A549 (cell line): ENCODE measurements around the gene TEX22.

Source experiments
- BHLHE40 ChIP-seq: IDR thresholded peaks from 2 replicates; pipeline ENCODE4 v1.6.1; 2012; ENCODE audit warnings: low read depth, low read length, inconsistent platforms
- CEBPB ChIP-seq, 2 experiments: fragments of >200 bp in 1 of 2; sonication (Bioruptor Twin) in 1 of 2; formaldehyde crosslinking in 1 of 2; IDR thresholded peaks; 2 replicates each; pipeline ENCODE4 v1.6.1; 2012 to 2016
- CHD4 ChIP-seq: fragments of 200-600 bp; sonication (generic); IDR thresholded peaks from 2 replicates; pipeline ENCODE4 v1.6.1; 2016; ENCODE audit warnings: antibody characterized with exemption, mild to moderate bottlenecking, borderline replicate concordance
- ESRRA ChIP-seq: fragments of 150-350 bp; IDR thresholded peaks from 2 replicates; pipeline ENCODE4 v1.6.1; 2014; ENCODE audit warnings: mild to moderate bottlenecking, low read length, borderline replicate concordance
- JUN ChIP-seq, 2 experiments: fragments of >200 bp; sonication (Bioruptor Twin); formaldehyde crosslinking; IDR thresholded peaks; 2 replicates in 1 of 2; 3 replicates in 1 of 2; pipeline ENCODE4 v1.6.1; 2016 to 2017
- MYC ChIP-seq: IDR thresholded peaks from 2 replicates; pipeline ENCODE4 v1.6.1; 2012; ENCODE audit warnings: mild to moderate bottlenecking, inconsistent platforms, low read length, improper control_type of control experiment, borderline replicate concordance
- NPAS2 ChIP-seq: fragments of 250-450 bp; sonication (Bioruptor Pico); IDR thresholded peaks from 2 replicates; pipeline ENCODE4 v1.8.0; 2022; ENCODE audit warnings: mild to moderate bottlenecking, moderate library complexity, borderline replicate concordance
- PHF8 ChIP-seq: fragments of 200-600 bp; sonication (generic); IDR thresholded peaks from 2 replicates; pipeline ENCODE4 v1.6.1; 2016; ENCODE audit warnings: low read depth, mild to moderate bottlenecking, antibody characterized with exemption, moderate library complexity, borderline replicate concordance
- POLR2A ChIP-seq: IDR thresholded peaks from 2 replicates; pipeline ENCODE4 v1.6.1; 2012; ENCODE audit warnings: mild to moderate bottlenecking, low read length
- RAD21 ChIP-seq, 2 experiments: fragments of >200 bp in 1 of 2; sonication (Bioruptor Twin) in 1 of 2; formaldehyde crosslinking in 1 of 2; IDR thresholded peaks in 1 of 2; conservative IDR thresholded peaks in 1 of 2; 2 replicates in 1 of 2; 3 replicates in 1 of 2; pipeline ENCODE4 v1.6.1; 2012 to 2018; ENCODE audit warnings: inconsistent platforms in 1 of 2
- RFX5 ChIP-seq: fragments of 450-650 bp; IDR thresholded peaks from 2 replicates; pipeline ENCODE4 v1.7.1; 2014; ENCODE audit warnings: antibody characterized with exemption, mild to moderate bottlenecking, moderate library complexity
- ZC3H11A ChIP-seq: fragments of 450-650 bp; IDR thresholded peaks from 2 replicates; pipeline ENCODE4 v1.6.1; 2014; ENCODE audit warnings: antibody characterized with exemption, mild to moderate bottlenecking
- TF ChIP-seq, protein P1 (sequence below): fragments of >200 bp; sonication (Bioruptor Twin); formaldehyde crosslinking; IDR thresholded peaks from 3 replicates; pipeline ENCODE4 v1.5.1; 2016

DNA sequence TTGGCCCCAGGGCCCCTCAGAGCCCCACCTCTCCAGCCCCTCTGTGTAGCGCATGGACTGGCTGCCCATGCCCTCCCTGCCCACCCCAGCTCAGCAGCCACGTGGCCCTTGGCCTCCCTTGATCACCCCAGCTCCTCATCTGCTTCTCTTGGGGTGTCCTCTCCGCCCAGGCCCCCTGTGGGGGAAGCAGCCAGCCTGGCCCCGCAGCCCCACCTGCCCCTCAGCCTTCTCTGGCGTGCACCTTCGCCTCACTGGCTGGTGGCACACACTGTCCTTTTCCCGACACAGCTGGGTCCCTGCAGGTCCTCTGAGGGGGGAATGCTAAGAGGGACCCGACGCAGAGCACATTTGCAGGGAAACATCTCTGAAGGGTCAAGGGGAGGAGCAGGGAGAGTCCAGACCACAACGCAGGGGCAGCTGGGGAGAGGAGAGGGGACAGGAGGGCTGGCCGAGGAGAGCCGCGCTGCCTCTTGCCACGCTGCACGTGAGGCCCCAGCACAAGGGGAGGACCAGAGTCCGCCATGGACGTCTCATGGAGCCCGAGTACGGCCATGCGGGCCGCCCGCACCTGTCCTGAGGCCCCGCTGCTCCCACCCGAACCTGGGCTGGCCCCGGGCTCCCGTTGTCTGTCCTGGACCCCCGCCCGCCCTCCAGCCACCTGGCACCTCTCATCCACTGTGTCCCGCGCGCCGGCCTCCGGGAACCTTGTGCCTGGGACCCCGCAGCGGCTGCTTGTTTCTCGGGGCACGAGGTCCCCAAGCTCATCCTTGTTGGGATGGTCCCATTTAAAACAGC is 47.7 kb upstream of the TEX22 start:
- TF ChIP-seq RFX5 (no peak), PHF8 (no peak), MYC (no peak), ESRRA (no peak), ZC3H11A (no peak), CHD4 (no peak), NPAS2 (CRISPR knock-in tag) (no peak), BHLHE40 (no peak), RAD21 (conservative IDR thresholded peaks at IDR 0.05 in 1 of 2, IDR thresholded peaks at IDR 0.05 in 1 of 2) (no peak), CEBPB (IDR thresholded peaks at IDR 0.05) (no peak), JUN (IDR thresholded peaks at IDR 0.05) (no peak), POLR2A (no peak)
- TF ChIP-seq, protein P1, sequence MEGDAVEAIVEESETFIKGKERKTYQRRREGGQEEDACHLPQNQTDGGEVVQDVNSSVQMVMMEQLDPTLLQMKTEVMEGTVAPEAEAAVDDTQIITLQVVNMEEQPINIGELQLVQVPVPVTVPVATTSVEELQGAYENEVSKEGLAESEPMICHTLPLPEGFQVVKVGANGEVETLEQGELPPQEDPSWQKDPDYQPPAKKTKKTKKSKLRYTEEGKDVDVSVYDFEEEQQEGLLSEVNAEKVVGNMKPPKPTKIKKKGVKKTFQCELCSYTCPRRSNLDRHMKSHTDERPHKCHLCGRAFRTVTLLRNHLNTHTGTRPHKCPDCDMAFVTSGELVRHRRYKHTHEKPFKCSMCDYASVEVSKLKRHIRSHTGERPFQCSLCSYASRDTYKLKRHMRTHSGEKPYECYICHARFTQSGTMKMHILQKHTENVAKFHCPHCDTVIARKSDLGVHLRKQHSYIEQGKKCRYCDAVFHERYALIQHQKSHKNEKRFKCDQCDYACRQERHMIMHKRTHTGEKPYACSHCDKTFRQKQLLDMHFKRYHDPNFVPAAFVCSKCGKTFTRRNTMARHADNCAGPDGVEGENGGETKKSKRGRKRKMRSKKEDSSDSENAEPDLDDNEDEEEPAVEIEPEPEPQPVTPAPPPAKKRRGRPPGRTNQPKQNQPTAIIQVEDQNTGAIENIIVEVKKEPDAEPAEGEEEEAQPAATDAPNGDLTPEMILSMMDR: no peak
